Spleen (tissue), 11 donors: Measurements from ENCODE around the gene GABRG3. TPM values are rescaled to one million over a fixed set of nuclear protein-coding genes. Genes with fewer than 3 reads are reported as not detected.

Source experiments
- DNase-seq: peaks from one replicate; pipeline ENCODE4 v3.0.0-alpha.2; 2020
- H3K27ac ChIP-seq, 8 donors: fragments of 200-600 bp; sonication (generic) in 7 of 8; 1 replicate in 4 of 8; 2 replicates in 4 of 8; pipeline versions ENCODE4 v1.5.0 to v1.8.0; 2016 to 2021; ENCODE audit warnings: inconsistent platforms in 4 of 8, mild to moderate bottlenecking in 4 of 8, moderate library complexity in 1 of 8
- H3K27me3 ChIP-seq, 7 donors: fragments of 200-600 bp; sonication (generic) in 6 of 7; replicated peaks in 1 of 7; 1 replicate in 4 of 7; 2 replicates in 3 of 7; pipeline versions ENCODE4 v1.5.0 to v1.8.0; 2016 to 2021; ENCODE audit warnings: inconsistent platforms in 3 of 7, mild to moderate bottlenecking in 1 of 7
- H3K36me3 ChIP-seq, 6 donors: fragments of 200-600 bp; sonication (generic) in 5 of 6; 1 replicate in 4 of 6; 2 replicates in 2 of 6; pipeline versions ENCODE4 v1.5.0 to v1.8.0; 2016 to 2021; ENCODE audit warnings: inconsistent platforms in 2 of 6
- H3K4me1 ChIP-seq, 6 donors: fragments of 200-600 bp; sonication (generic) in 5 of 6; 1 replicate in 3 of 6; 2 replicates in 3 of 6; pipeline versions ENCODE4 v1.5.0 to v1.8.0; 2016 to 2021; ENCODE audit warnings: inconsistent platforms in 3 of 6
- H3K4me3 ChIP-seq, 8 donors: fragments of 200-600 bp; sonication (generic) in 7 of 8; 1 replicate in 4 of 8; 2 replicates in 4 of 8; pipeline versions ENCODE4 v1.5.0 to v1.8.0; 2016 to 2021; ENCODE audit warnings: inconsistent platforms in 4 of 8, mild to moderate bottlenecking in 4 of 8, moderate library complexity in 2 of 8
- H3K9me3 ChIP-seq, 8 donors: fragments of 200-600 bp; sonication (generic) in 7 of 8; 1 replicate in 4 of 8; 2 replicates in 4 of 8; pipeline versions ENCODE4 v1.5.0 to v1.8.0; 2016 to 2021; ENCODE audit warnings: inconsistent platforms in 4 of 8
- CTCF ChIP-seq, 11 experiments: fragments of 200-600 bp in 7 of 11; fragments of 450-650 bp in 4 of 11; sonication (generic) in 4 of 11; IDR thresholded peaks in 8 of 11; conservative IDR thresholded peaks in 3 of 11; 1 replicate in 7 of 11; 2 replicates in 4 of 11; pipeline versions ENCODE4 v1.4.0 to v1.8.0; 2016 to 2021; ENCODE audit warnings: antibody characterized with exemption in 11 of 11, inconsistent platforms in 4 of 11, mild to moderate bottlenecking in 1 of 11
- POLR2A ChIP-seq, 3 donors: fragments of 450-650 bp; IDR thresholded peaks; one replicate each; pipeline ENCODE4 v1.5.1; 2017; ENCODE audit warnings: antibody characterized with exemption in 3 of 3, mild to moderate bottlenecking in 1 of 3
- POLR2AphosphoS5 ChIP-seq, 3 donors: sonication (generic); formaldehyde crosslinking; IDR thresholded peaks; one replicate each; pipeline ENCODE4 v1.5.1; 2017; ENCODE audit warnings: antibody characterized with exemption in 3 of 3
- WGBS, 5 donors: extraction: QIAGEN DNeasy Blood & Tissue Kit in 3 of 5; methylation state at CpG; one replicate each; pipeline versions ENCODE4 v1.1.5 to v1.1.7; 2013 to 2018; 5-methylcytosine and 5-hydroxymethylcytosine counted together
- intact Hi-C: fragments of 100-400 bp; cut with DNase I; formaldehyde crosslinking; loops from one replicate; pipeline ENCODE4 v1.15.0; 2023; ENCODE audit warnings: low total_unique reads
- polyA plus RNA-seq, 3 donors: library from polyadenylated mRNA; stranded (reverse); fragments of 200-250 nt; gene quantifications; one replicate each; pipeline ENCODE4 v1.2.1, GENCODE V29; 2013
- total RNA-seq, 7 donors: library from RNA; depleted of rRNA in 3 of 7; stranded (reverse); fragments of >200 nt in 3 of 7; fragmentation: NEBNext Ultra II Directional in 4 of 7; extraction: Animal tissue kit (Norgen Biotek cat#: 25700) in 4 of 7; gene quantifications; one replicate each; pipeline versions ENCODE4 v1.1.0 to v1.2.1, GENCODE V29; 2016 to 2021
- donor health status: healthy with polysubstance abuse.
- donor health status: DM: no; HTN: no; CAD: no; lungs with moderate emphysema.
- donor health status: DM: no; HTN: no; CAD: no.
- donor health status: Bipolar disorder and iron deficiency.
- donor health status: healthy.
- donor health status: DM: no; HTN: no; CAD: no.
- donor health status: DM: yes; HTN: yes; CAD: no.

Gene GABRG3
- total and polyA plus RNA-seq, 10 donors, result 0.14 to 19.6 (median 1.6) TPM

- Histone ChIP-seq H3K4me1 (peaks cover 0 to 6% (median 0%) of the 10 kb centered on the region in 6 donors), H3K4me3 (no peak overlapping the region), H3K36me3 (no peaks in the 10 kb centered on the region), H3K27me3 (no peaks in the 10 kb centered on the region), H3K27ac (no peak overlapping the region), H3K9me3 (peaks cover 0 to 19% (median 5%) of the 10 kb centered on the region in 8 donors)
- intact Hi-C loops, result no loop called here
- TF ChIP-seq CTCF (IDR thresholded peaks at IDR 0.05 in 8 of 11, conservative IDR thresholded peaks at IDR 0.05 in 3 of 11) (no peak), POLR2A (IDR thresholded peaks at IDR 0.05) (no peak), POLR2AphosphoS5 (IDR thresholded peaks at IDR 0.05) (no peak)
- no peak for DNase-seq
- 63 to 91% (median 77%) methylated on average over 15 of the region's 15 CpGs for WGBS, 5 donors
Measured at GRCh38 chr15:27500206-27500605, 529.2 kb downstream of the GABRG3 start.

GRCh38 chr15:27506752-27507151, 535.8 kb downstream of the GABRG3 start:
- Histone ChIP-seq H3K9me3 (peaks cover 3 to 38% (median 30%) of the 10 kb centered on the region in 8 donors), H3K4me1 (no peaks in the 10 kb centered on the region), H3K36me3 (no peaks in the 10 kb centered on the region), H3K27me3 (no peaks in the 10 kb centered on the region), H3K4me3 (no peak overlapping the region), H3K27ac (no peak overlapping the region)
- no peak for DNase-seq
- intact Hi-C loops, result no loop called here
- TF ChIP-seq POLR2A (IDR thresholded peaks at IDR 0.05), result no peak
- TF ChIP-seq CTCF (IDR thresholded peaks at IDR 0.05 in 8 of 11, conservative IDR thresholded peaks at IDR 0.05 in 3 of 11), result no peak
- no peak for TF ChIP-seq POLR2AphosphoS5 (IDR thresholded peaks at IDR 0.05)

GRCh38 chr15:27509014-27509413, 538.0 kb downstream of the GABRG3 start:
- no peaks in the 10 kb centered on the region for H3K4me1 ChIP-seq
- intact Hi-C loops, result no loop called here
- no peak for DNase-seq
- H3K27ac ChIP-seq, result no peak overlapping the region
- WGBS, 5 donors, result 84 to 98% (median 96%) methylated on average over 1 of the region's 1 CpG
- H3K27me3 ChIP-seq, result no peaks in the 10 kb centered on the region
- H3K4me3 ChIP-seq, result no peak overlapping the region
- H3K36me3 ChIP-seq, result no peaks in the 10 kb centered on the region
- H3K9me3 ChIP-seq, result peaks cover 3 to 42% (median 27%) of the 10 kb centered on the region in 8 donors
- TF ChIP-seq POLR2AphosphoS5 (IDR thresholded peaks at IDR 0.05) (no peak), POLR2A (IDR thresholded peaks at IDR 0.05) (no peak), CTCF (IDR thresholded peaks at IDR 0.05 in 8 of 11, conservative IDR thresholded peaks at IDR 0.05 in 3 of 11) (no peak)

- WGBS, 5 donors, result 66 to 83% (median 70%) methylated on average over 4 of the region's 4 CpGs
- peaks cover 3 to 42% (median 27%) of the 10 kb centered on the region in 8 donors for H3K9me3 ChIP-seq
- no peak overlapping the region for H3K4me3 ChIP-seq
- no peaks in the 10 kb centered on the region for H3K27me3 ChIP-seq
- H3K4me1 ChIP-seq, result no peaks in the 10 kb centered on the region
- H3K36me3 ChIP-seq, result no peaks in the 10 kb centered on the region
- TF ChIP-seq CTCF (IDR thresholded peaks at IDR 0.05 in 8 of 11, conservative IDR thresholded peaks at IDR 0.05 in 3 of 11) (no peak), POLR2A (IDR thresholded peaks at IDR 0.05) (no peak), POLR2AphosphoS5 (IDR thresholded peaks at IDR 0.05) (no peak)
- intact Hi-C loops, result no loop called here
- no peak for DNase-seq
- no peak overlapping the region for H3K27ac ChIP-seq
Measured at GRCh38 chr15:27512281-27513001, 541.5 kb downstream of the GABRG3 start.
